Urinary bladder (tissue), 4 donors: ENCODE data around the gene LRRC19. TPM values are rescaled to one million over a fixed set of nuclear protein-coding genes. Genes with fewer than 3 reads are reported as not detected.
A peak's percentile ranks its signal among the peaks of the same experiment; 100 is the strongest.

Experiments
- DNase-seq: peaks from one replicate; pipeline ENCODE4 v3.0.0-alpha.2; 2015; ENCODE audit errors: extremely low spot score
- H3K27ac ChIP-seq: one replicate; pipeline ENCODE4 v1.5.1; 2013; ENCODE audit warnings: low read depth, mild to moderate bottlenecking, moderate library complexity
- H3K36me3 ChIP-seq: one replicate; pipeline ENCODE4 v1.6.1; 2013; ENCODE audit warnings: mild to moderate bottlenecking, moderate library complexity; ENCODE audit not compliant: insufficient read depth
- H3K4me1 ChIP-seq: one replicate; pipeline ENCODE4 v1.6.1; 2013; ENCODE audit warnings: mild to moderate bottlenecking, moderate library complexity; ENCODE audit not compliant: insufficient read depth
- H3K4me3 ChIP-seq: one replicate; pipeline ENCODE4 v1.5.1; 2013; ENCODE audit warnings: low read depth, low read length
- WGBS: extraction: QIAGEN DNeasy Blood & Tissue Kit; methylation state at CpG from one replicate; pipeline ENCODE4 v1.1.7; 2013; 5-methylcytosine and 5-hydroxymethylcytosine counted together
- polyA plus RNA-seq: library from polyadenylated mRNA; stranded (reverse); fragments of 200-250 nt; gene quantifications from one replicate; pipeline ENCODE4 v1.2.3, GENCODE V29; 2013
- total RNA-seq: library from RNA; depleted of rRNA; stranded (reverse); fragments of >200 nt; gene quantifications from one replicate; pipeline ENCODE4 v1.2.3, GENCODE V29; 2014
- donor health status: healthy with polysubstance abuse.
- donor health status: healthy.

Gene LRRC19
- total and polyA plus RNA-seq, 2 donors = 0.11 TPM; not detected in 1

DNA sequence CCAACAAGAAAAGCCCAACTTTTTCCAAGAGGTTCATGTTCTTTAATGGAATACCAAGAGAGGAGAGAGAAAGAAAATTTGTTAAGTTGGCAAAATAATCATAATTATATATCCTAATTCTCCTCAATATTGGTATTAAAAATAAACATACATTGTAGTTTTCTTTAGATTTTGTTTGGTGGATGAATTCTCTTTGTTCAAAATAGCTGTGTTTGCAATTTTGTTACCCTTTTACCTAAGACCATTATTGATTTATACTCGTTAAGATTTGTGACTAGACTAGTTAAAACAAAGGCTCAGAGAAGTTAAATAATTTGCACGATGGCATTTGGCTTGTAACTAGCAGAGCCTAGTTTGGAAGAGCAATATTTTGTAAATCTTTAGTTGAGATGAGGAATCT lies 9.7 kb downstream of the LRRC19 start:
- 90% methylated on average over 2 of the region's 2 CpGs for WGBS
- Histone ChIP-seq H3K4me3 (no peak overlapping the region), H3K36me3 (no peaks in the 10 kb centered on the region), H3K4me1 (no peaks in the 10 kb centered on the region), H3K27ac (no peak overlapping the region)
- no peak for DNase-seq

DNA sequence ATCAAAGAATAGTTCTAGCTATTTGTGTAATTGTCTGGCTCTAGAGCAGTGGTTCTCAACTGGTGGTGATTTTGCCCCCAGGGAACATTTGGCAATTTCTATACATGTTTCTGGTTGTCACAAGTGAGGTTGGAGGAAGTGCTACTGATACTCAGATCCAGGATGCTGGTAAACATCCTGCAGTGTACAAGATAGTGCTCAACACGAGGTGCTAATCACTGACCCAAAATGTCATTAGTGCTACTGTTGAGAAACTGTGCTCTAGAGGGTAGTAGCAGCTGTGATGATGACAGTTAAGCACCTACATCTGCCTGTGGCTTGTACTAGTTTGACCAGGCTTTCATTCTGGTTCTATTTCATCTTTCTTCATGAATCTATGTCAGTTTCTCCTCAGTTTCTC lies 22.1 kb downstream of the LRRC19 start:
- Histone ChIP-seq H3K4me1 (no peaks in the 10 kb centered on the region), H3K36me3 (peaks cover 3% of the 10 kb centered on the region), H3K4me3 (no peak overlapping the region), H3K27ac (no peak overlapping the region)
- WGBS = 65% methylated on average over 1 of the region's 1 CpG
- no peak for DNase-seq

DNA sequence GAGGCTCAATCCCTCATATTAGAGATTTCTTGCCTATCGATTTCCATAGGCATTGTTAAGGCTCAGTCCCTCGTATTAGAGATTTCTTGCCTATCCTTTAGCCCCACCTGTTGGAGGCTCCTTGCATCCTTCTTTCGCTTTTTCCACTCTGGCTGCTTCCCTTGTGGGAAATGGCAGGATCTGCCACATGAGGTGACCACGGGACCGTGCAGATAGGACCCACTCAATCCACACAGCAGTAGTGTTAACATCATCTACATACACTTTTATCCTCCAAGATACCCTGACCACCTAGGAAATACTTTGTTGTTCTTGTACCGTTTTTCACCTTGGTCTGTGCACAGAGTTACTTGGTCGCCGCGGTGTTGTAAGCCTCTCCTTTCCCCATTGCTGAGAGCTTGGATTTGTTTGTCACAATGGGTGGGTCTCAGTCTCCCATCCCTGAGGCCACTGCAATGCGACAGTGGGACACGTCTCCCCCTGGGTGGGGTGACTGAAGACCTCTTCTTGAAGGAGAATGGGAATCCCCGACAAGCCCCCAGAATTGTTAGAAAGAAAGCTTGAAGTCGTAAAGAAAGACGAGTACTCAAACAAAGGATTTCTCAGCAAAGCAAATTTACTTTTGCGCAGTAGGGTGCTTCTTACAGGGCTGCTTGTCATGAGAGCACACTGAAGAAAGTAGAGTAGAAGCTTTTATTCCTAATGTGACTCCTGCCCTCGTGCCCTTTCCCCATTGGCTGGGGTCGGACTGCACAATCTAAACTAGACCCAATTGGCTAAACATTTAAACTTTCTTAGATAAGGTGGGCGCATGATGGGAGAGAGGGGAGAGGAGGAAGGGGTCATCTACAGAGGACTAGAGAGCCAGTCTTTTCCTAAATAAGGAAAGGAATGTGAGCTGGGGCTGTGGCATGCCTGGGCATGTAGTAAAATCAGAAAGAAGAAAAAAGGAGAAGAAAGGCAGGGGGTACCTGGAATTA lies 29.5 kb downstream of the LRRC19 start:
- H3K27ac ChIP-seq = no peak overlapping the region
- no peaks in the 10 kb centered on the region for H3K4me1 ChIP-seq
- 84% methylated on average over 18 of the region's 18 CpGs for WGBS
- no peak for DNase-seq
- H3K36me3 ChIP-seq = no peaks in the 10 kb centered on the region
- H3K4me3 ChIP-seq = no peak overlapping the region

DNA sequence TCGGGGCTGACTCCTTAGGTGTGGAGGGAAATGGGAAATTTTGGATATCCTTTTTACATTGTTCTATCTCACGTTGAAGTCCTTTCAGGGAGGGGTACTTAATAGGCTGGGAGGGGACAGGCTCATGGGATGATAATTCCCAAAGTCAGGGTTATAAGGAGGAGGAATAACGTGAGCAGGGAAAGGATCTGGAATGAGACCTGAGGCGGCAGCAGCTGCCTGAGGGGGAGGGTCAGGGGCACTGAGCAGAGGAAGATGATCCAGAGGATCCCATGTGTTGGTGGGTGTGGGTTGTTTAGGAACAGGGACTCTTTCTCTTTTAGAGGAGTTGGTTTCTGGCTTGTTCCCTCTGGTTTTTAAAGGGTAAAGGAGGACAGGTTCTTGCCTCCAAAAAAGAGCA lies 30.5 kb downstream of the LRRC19 start:
- Histone ChIP-seq H3K27ac (no peak overlapping the region), H3K36me3 (no peaks in the 10 kb centered on the region), H3K4me3 (no peak overlapping the region), H3K4me1 (no peaks in the 10 kb centered on the region)
- no peak for DNase-seq
- 91% methylated on average over 4 of the region's 4 CpGs for WGBS

DNA sequence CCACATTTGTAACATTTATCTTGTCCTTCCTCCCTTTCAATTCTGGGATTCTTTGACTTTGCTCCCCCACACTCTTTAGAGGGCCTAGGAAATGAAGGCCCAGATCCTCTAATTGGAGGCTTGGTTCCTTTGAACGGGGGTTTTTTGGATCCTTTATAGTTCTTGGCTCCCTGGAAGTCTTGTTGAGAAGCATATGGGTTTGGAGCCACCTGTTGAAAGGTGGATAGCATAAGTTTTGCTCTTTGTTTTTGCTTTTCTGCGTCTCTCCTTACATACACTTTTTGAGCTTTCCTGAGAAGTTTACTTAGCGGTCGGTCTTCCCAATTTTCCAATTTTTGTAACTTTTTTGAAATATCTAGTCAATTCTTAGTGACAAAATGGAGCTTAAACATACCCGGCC lies 31.5 kb downstream of the LRRC19 start:
- no peak overlapping the region for H3K4me3 ChIP-seq
- H3K4me1 ChIP-seq = no peaks in the 10 kb centered on the region
- 93% methylated on average over 5 of the region's 5 CpGs for WGBS
- no peak overlapping the region for H3K27ac ChIP-seq
- H3K36me3 ChIP-seq = no peaks in the 10 kb centered on the region
- DNase-seq = no peak

GRCh38 chr9:26971721-26972120 lies 33.8 kb downstream of the LRRC19 start:
- 99% methylated on average over 1 of the region's 1 CpG for WGBS
- DNase-seq = no peak
- Histone ChIP-seq H3K36me3 (no peaks in the 10 kb centered on the region), H3K27ac (no peak overlapping the region), H3K4me3 (no peak overlapping the region), H3K4me1 (no peaks in the 10 kb centered on the region)

DNA sequence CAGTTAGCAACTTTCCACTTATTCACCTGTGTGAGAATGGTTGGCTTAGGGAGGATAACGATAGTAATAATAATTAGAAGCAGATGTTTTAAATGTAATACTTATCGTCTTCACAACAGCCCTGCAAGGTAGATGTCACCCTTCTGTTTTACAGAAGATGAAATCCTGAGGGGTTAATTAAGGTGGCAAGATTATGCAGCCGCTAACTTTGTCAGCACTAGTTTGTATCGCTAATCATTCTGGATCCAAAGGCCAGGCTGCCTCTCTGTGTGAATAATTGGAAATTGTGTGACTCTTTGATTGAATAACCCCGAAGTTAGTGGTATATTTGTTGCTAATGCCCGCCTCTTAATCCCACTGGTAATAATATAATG lies 48.6 kb downstream of the LRRC19 start:
- peak overlapping the region; percentile 88 for H3K27ac ChIP-seq
- peak overlapping the region; percentile 66 for H3K4me3 ChIP-seq
- no peak for DNase-seq
- no peaks in the 10 kb centered on the region for H3K4me1 ChIP-seq
- no peaks in the 10 kb centered on the region for H3K36me3 ChIP-seq
- WGBS = 30% methylated on average over 6 of the region's 6 CpGs

DNA sequence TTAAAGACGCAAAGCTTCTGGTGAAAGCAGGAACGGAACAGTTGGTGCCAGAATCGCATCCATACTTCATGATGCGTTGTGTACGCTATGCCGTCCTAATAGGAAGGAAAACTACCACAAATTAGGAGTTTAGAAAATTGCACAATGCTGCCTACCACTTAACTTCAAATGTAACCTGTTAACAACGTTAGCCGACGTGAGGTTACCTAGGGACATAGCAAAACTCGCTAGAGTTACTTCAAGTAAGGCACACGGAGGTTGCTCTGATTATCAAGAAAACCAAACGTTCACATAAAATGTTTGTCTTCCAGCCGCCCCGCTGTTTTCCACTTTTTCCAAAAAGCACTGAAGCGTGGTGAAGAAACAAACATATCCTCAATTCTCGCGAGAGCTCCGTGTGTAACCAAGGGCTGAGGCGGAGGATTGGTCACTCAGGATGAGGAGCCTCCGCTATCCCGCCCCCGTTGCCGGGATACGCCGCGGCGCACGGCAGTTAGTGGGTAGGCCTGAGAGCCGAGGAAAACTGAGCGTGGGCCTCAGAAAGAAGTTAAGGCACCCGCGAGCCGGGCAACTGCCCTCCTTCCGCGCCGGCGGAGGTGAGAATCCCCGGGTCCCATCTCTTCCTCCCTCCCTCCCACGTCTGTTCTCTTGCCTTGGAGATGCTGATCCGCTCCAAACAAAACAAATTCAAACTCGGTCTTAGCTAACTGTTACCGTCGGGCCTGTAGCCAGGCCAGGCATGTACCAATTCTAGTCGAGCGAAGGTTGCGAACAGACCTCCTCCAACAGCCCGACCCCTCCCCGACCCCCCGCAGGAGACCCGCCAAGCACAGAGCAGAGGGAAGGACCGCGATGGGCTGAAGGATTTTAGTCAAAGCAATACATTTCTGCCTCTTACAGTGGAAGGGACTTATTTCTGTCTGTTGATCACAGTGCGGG lies 49.3 kb downstream of the LRRC19 start, which contains the start of gene IFT74:
Gene IFT74, plus strand, starts transcription at position 492 of the 939 bp plus-strand sequence. CDS start 5,556 bp downstream, outside the sequence.
- Histone ChIP-seq H3K4me3 (peak within 1 kb of the TSS; percentile 66), H3K4me1 (no peaks in the 10 kb centered on the region), H3K36me3 (no peaks in the 10 kb centered on the region), H3K27ac (peak within 1 kb of the TSS; percentile 88)
- under 1% methylated on average over 53 of the region's 53 CpGs for WGBS
- peak; percentile 98 for DNase-seq

- Histone ChIP-seq H3K4me3 (peak overlapping the region; percentile 66), H3K36me3 (no peaks in the 10 kb centered on the region), H3K27ac (peak overlapping the region; percentile 72), H3K4me1 (no peaks in the 10 kb centered on the region)
- DNase-seq = no peak
- 63% methylated on average over 4 of the region's 4 CpGs for WGBS
Measured at GRCh38 chr9:26955222-26955903, 50.1 kb downstream of the LRRC19 start.

DNA sequence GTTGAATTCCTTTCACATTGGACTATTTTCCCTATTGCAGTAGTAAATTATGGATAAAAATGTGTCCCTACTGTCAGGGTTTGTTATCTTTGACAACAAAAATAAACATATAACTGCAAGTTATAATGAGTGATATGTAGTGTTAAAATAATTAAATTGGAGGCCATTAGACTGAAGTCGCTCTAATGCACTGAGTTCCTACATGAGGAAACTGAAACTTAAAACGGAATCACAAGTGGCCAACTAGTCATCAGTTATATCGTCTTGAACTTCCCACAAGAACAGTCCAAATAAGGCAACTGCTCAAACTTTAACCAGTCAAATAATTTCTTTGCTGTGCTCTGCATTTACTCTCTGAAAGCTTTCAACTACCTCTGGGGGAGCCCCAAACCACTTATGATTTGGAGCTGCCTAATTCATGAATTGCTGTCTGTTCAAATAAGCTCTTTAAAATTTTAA lies 51.4 kb downstream of the LRRC19 start:
- no peak overlapping the region for H3K4me3 ChIP-seq
- H3K4me1 ChIP-seq = no peaks in the 10 kb centered on the region
- WGBS = 75% methylated on average over 3 of the region's 3 CpGs

DNA sequence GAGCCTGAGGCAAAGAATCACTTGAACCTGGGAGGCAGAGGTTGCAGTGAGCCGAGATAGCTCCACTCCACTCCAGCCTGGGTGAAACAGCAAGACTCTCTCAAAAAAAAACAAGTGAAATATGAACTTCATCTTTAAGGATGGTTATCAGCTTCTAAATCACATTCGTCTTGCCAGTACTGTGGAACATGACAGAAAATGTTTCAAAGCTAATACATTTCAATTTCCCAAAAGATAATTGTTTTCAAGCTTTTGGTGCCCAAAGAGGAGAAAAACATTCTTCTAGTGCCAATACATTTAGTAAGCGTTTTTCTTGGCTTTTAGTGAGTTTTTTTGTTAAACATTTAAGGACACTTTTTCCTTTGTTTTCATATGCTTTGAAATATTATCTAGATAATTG lies 53.7 kb downstream of the LRRC19 start:
- Histone ChIP-seq H3K4me3 (no peak overlapping the region), H3K36me3 (no peaks in the 10 kb centered on the region), H3K4me1 (no peaks in the 10 kb centered on the region), H3K27ac (no peak overlapping the region)
- WGBS = 82% methylated on average over 3 of the region's 3 CpGs
- DNase-seq = no peak

More for the DNA sequence above, 51.4 kb downstream of the LRRC19 start:
- no peaks in the 10 kb centered on the region for H3K36me3 ChIP-seq
- DNase-seq = no peak
- H3K27ac ChIP-seq = no peak overlapping the region

GRCh38 chr9:26950521-26950920 lies 55.0 kb downstream of the LRRC19 start:
- WGBS = 92% methylated on average over 1 of the region's 1 CpG
- DNase-seq = no peak
- Histone ChIP-seq H3K36me3 (no peaks in the 10 kb centered on the region), H3K4me3 (no peak overlapping the region), H3K4me1 (no peaks in the 10 kb centered on the region), H3K27ac (no peak overlapping the region)

DNA sequence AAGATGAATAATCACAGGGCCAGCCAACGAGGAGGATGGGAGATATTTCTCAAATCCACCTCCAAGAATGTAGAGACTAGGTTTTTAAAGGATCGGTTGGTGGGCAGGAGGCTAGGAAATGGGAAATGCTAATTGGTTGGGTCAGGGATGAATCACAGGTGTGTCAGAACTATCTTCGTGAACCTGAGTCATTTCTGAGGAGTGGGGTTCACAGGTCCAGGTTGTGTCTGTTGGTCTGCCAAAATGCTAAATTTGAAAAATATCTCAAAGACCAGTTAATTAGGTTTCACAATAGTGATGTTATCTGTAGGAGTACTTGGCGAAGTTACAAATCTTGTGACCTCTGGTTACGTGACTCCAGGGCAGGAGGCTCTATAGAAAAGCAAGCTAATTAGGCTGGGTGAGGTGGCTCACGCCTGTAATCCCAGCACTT lies 55.8 kb downstream of the LRRC19 start:
- 74% methylated on average over 6 of the region's 6 CpGs for WGBS
- DNase-seq = no peak
- Histone ChIP-seq H3K27ac (no peak overlapping the region), H3K4me3 (no peak overlapping the region), H3K36me3 (no peaks in the 10 kb centered on the region), H3K4me1 (peaks cover 2% of the 10 kb centered on the region)
